Activated T-helper 17 cell treated with anti-CD3 and anti-CD28 coated beads, Interleukin-2, amount 50 U/mL, for 72 hours (primary cell): ENCODE results near the gene MAPKAPK3. TPM values are rescaled to one million over a fixed set of nuclear protein-coding genes. Genes with fewer than 3 reads are reported as not detected.

Experiments
- ATAC-seq: fragments of 150-1000 bp; cut with Tn5 transposase; replicated peaks from 2 replicates; pipeline ENCODE4 v1.10.0; 2021; ENCODE audit warnings: mild to moderate bottlenecking, moderate library complexity
- H3K27ac Mint-ChIP-seq: one replicate; pipeline ENCODE4 v1.8.0; 2022; ENCODE audit warnings: mixed read lengths
- H3K27me3 Mint-ChIP-seq: one replicate; pipeline ENCODE4 v1.8.0; 2022; ENCODE audit warnings: mixed read lengths
- H3K36me3 Mint-ChIP-seq: one replicate; pipeline ENCODE4 v1.8.0; 2022; ENCODE audit warnings: low read depth, mild to moderate bottlenecking, mixed read lengths
- H3K4me1 Mint-ChIP-seq: one replicate; pipeline ENCODE4 v1.8.0; 2022; ENCODE audit warnings: mixed read lengths
- H3K4me3 Mint-ChIP-seq: one replicate; pipeline ENCODE4 v1.8.0; 2022; ENCODE audit warnings: mild to moderate bottlenecking, mixed read lengths
- H3K9me3 Mint-ChIP-seq: one replicate; pipeline ENCODE4 v1.8.0; 2022; ENCODE audit warnings: mixed read lengths
- total RNA-seq, 2 donors: library from RNA; stranded (reverse); gene quantifications; one replicate each; pipeline ENCODE4 v1.2.3, GENCODE V29; 2022

The MAPKAPK3 gene
- total RNA-seq, 2 donors from 2014 or later, result 99.8 to 131 TPM

DNA sequence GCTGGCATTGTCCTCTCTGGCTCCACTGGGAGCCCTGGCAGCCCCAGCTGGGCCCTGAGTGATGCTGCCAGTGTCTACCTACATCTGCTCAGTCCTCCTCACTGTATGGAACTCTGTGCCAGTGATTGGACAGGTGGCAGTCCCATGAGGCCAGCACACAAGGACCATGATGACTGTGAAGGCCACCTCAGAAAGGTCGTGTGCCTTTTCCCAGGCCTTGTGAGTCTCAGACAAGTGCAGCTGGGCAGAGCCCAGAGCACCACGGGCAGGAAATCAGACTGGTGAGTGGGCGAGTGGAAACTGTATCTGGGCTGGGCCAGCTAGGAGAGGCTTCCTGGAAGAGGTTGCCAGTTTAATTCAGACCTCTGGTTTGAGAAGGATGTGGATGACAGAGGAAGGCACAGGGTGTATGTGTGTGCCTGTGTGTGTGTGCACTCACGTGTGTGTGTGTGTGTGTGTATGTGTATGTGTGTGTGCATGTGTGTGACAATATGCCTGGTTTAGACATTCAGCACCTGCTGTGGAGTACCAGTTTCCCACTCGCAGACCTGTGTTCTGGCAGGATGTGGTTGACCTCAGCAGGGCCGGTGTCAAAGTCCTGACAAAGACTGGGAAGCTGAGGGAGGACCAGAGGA is 7.0 kb downstream of the MAPKAPK3 start:
- peak overlapping the region; percentile 87 for H3K27ac Mint-ChIP-seq
- H3K4me1 Mint-ChIP-seq, result peaks cover 60% of the 10 kb centered on the region
- H3K4me3 Mint-ChIP-seq, result peak overlapping the region; percentile 79
- H3K27me3 Mint-ChIP-seq, result no peaks in the 10 kb centered on the region
- peak; percentile 84 for ATAC-seq
- no peaks in the 10 kb centered on the region for H3K9me3 Mint-ChIP-seq
- H3K36me3 Mint-ChIP-seq, result peaks cover 95% of the 10 kb centered on the region

GRCh38 chr3:50624634-50625033 is 7.7 kb downstream of the MAPKAPK3 start:
- H3K36me3 Mint-ChIP-seq, result peaks cover 92% of the 10 kb centered on the region
- H3K4me3 Mint-ChIP-seq, result peak overlapping the region; percentile 79

GRCh38 chr3:50625231-50626182 is 8.6 kb downstream of the MAPKAPK3 start:
- no peak for ATAC-seq
- Mint-ChIP-seq H3K9me3 (no peaks in the 10 kb centered on the region), H3K27me3 (no peaks in the 10 kb centered on the region), H3K36me3 (peaks cover 92% of the 10 kb centered on the region), H3K27ac (peak overlapping the region; percentile 87), H3K4me1 (peaks cover 56% of the 10 kb centered on the region), H3K4me3 (peak overlapping the region; percentile 79)

More at GRCh38 chr3:50624634-50625033, 7.7 kb downstream of the MAPKAPK3 start:
- H3K9me3 Mint-ChIP-seq, result no peaks in the 10 kb centered on the region
- peak overlapping the region; percentile 87 for H3K27ac Mint-ChIP-seq
- ATAC-seq, result no peak
- peaks cover 56% of the 10 kb centered on the region for H3K4me1 Mint-ChIP-seq
- no peaks in the 10 kb centered on the region for H3K27me3 Mint-ChIP-seq

DNA sequence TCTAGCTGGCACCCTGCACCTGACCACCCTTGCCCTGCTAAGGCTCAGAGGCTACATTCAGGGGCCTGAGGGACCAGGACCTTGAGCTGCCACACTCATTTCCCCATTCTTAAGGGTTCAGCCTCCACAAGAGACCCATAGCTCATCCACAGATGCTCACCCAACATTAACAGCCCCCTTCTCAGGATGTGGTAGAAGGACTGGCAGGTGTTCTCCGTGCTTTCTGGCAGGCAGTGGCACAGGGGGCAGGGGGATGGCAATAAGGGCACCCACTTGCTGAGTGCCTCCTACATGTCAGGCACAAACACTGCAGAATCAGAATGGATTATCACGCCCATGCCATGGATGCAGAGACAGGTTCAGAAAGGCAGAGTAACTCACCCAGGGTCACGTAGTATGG is 9.4 kb downstream of the MAPKAPK3 start:
- ATAC-seq, result no peak
- H3K4me3 Mint-ChIP-seq, result peak overlapping the region; percentile 19
- H3K36me3 Mint-ChIP-seq, result peaks cover 92% of the 10 kb centered on the region
- H3K9me3 Mint-ChIP-seq, result no peaks in the 10 kb centered on the region
- no peaks in the 10 kb centered on the region for H3K27me3 Mint-ChIP-seq
- H3K4me1 Mint-ChIP-seq, result peaks cover 59% of the 10 kb centered on the region
- peak overlapping the region; percentile 87 for H3K27ac Mint-ChIP-seq

DNA sequence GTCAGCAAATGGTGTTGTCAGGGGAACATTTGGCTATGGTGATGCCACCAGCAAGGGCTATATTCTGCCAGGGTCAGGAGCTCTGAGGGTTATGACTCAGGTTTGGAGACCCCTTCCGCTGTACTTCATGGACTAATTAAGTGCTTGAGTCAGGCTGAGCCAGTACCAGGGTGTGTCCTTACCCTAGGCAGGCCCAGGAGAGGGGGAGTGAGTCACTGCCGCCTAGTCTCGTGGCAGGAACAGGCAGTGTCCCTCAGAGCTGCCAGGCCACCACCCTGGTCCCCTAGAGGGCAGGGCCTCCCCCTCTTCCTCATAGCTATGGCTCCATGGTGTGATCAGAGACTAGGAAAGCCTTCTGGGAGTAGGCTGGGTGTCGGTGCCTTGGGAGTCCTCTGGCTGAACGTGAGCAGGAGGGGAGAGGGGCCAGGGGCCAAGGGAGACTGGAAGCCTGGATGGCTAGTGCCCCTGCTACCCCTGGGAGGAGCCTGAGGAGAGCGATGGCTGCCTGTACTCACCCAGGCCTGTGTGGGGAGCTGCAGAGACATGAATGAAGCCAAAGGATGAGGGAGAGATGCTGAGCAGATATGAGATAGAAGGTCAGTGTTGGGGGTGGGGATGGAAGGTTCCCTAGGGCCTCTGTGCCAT is 10.6 kb downstream of the MAPKAPK3 start:
- Mint-ChIP-seq H3K4me3 (peak overlapping the region; percentile 68), H3K36me3 (peaks cover 91% of the 10 kb centered on the region), H3K4me1 (peaks cover 64% of the 10 kb centered on the region), H3K27me3 (no peaks in the 10 kb centered on the region), H3K27ac (peak overlapping the region; percentile 89), H3K9me3 (no peaks in the 10 kb centered on the region)
- ATAC-seq, result peak; percentile 55

DNA sequence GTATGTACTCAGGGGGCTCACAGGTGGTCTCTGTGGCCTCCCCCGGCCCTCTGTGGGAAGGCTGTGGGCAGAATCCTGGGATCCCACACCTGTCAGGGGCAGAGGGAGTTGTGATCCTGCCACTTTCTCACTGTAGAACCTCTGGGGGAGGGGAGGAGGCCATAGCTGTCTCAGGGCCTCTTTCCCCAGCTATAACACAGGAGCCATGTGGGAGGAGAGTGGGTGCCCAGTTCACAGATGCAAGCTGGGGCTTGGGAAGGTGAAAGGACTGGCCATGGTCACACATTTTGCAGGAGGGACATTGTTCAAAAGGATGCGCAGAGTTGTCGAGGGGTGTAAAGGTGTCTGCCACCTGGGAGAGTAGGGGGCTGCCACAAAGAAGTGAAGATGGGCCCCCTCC is 11.7 kb downstream of the MAPKAPK3 start:
- H3K36me3 Mint-ChIP-seq, result peaks cover 85% of the 10 kb centered on the region
- H3K4me3 Mint-ChIP-seq, result peak overlapping the region; percentile 68
- ATAC-seq, result no peak
- no peaks in the 10 kb centered on the region for H3K27me3 Mint-ChIP-seq
- H3K9me3 Mint-ChIP-seq, result no peaks in the 10 kb centered on the region
- peak overlapping the region; percentile 89 for H3K27ac Mint-ChIP-seq
- H3K4me1 Mint-ChIP-seq, result peaks cover 64% of the 10 kb centered on the region

DNA sequence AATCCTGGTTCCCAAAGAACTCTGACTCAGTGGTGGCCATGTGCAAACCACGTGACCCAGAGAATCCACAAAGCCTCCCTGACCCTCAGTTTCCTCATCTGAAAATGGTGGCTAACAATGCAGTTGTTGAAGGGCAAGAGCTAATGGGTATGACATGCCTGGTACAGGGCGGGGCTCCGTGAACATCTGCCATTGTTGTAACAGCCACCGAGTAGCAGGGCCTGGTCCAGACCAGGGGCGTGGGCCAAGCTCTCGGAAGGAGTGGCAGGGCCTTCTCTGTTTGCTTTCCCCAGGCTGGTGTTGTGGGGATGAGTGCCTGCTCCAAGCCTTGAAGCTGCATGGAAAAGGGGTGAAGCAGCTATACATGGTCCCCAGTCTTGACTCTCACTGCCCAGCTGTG is 13.4 kb downstream of the MAPKAPK3 start:
- Mint-ChIP-seq H3K36me3 (peaks cover 85% of the 10 kb centered on the region), H3K4me3 (peak overlapping the region; percentile 66), H3K27me3 (no peaks in the 10 kb centered on the region), H3K9me3 (no peaks in the 10 kb centered on the region), H3K4me1 (peaks cover 60% of the 10 kb centered on the region), H3K27ac (peak overlapping the region; percentile 84)
- ATAC-seq, result no peak

- peaks cover 60% of the 10 kb centered on the region for H3K4me1 Mint-ChIP-seq
- peak overlapping the region; percentile 84 for H3K27ac Mint-ChIP-seq
- no peak for ATAC-seq
- H3K36me3 Mint-ChIP-seq, result peaks cover 86% of the 10 kb centered on the region
- H3K4me3 Mint-ChIP-seq, result peak overlapping the region; percentile 66
- H3K27me3 Mint-ChIP-seq, result no peaks in the 10 kb centered on the region
- no peaks in the 10 kb centered on the region for H3K9me3 Mint-ChIP-seq
Observed at GRCh38 chr3:50630877-50631276, 13.9 kb downstream of the MAPKAPK3 start.

DNA sequence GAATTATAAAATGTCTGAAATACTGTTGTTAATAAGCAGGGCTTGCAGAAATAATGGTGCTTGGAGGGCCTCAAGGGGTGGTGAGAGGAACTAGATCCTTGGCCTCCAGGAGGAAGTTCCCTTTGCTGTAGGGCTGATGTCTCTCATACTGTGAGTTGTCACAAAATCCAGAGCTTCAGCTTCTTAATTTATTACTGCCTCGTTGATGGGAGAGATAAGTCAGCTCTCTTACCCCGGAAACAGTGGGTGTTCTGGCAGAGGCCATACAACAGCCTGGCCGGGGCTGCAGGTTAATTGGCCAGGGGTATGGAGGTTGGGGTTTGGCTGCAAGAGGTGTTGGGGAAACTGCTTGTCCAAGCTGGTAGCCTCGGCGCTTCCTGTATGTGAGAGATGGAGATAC is 15.5 kb downstream of the MAPKAPK3 start:
- no peaks in the 10 kb centered on the region for H3K9me3 Mint-ChIP-seq
- H3K27me3 Mint-ChIP-seq, result no peaks in the 10 kb centered on the region
- ATAC-seq, result peak; percentile 76
- H3K36me3 Mint-ChIP-seq, result peaks cover 86% of the 10 kb centered on the region
- H3K27ac Mint-ChIP-seq, result peak overlapping the region; percentile 86
- H3K4me1 Mint-ChIP-seq, result peaks cover 66% of the 10 kb centered on the region
- peak overlapping the region; percentile 66 for H3K4me3 Mint-ChIP-seq

DNA sequence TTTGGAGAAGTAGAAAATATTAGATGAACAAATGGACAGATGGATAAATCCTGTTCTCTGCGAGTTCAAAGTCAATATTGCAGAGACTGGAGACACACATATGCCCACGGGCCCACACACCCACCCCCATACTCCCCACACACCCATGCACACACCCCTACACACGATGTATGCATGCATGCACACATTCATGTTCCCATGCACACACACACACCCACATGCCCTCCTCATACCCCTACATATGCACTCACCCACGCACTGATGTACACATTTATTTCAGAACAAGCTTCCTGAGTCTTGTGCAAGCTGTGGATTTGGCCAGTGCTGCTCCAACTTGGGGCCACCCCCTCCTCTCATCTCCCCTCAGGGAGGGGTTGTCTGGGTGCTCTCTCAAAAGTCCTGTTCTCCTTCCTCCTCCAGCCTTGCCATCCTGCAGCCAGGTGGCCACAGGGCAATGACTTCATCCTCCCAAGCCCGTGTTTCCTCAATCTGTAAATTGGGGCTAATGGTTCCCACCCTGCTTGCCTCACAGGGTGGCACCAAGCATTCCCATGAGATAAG is 16.4 kb downstream of the MAPKAPK3 start:
- Mint-ChIP-seq H3K36me3 (peaks cover 82% of the 10 kb centered on the region), H3K4me3 (peak overlapping the region; percentile 66), H3K27ac (peak overlapping the region; percentile 81), H3K27me3 (no peaks in the 10 kb centered on the region), H3K4me1 (peaks cover 67% of the 10 kb centered on the region), H3K9me3 (no peaks in the 10 kb centered on the region)
- ATAC-seq, result no peak

GRCh38 chr3:50635066-50635465 is 18.1 kb downstream of the MAPKAPK3 start:
- peaks cover 57% of the 10 kb centered on the region for H3K4me1 Mint-ChIP-seq
- H3K36me3 Mint-ChIP-seq, result peaks cover 83% of the 10 kb centered on the region
- no peaks in the 10 kb centered on the region for H3K27me3 Mint-ChIP-seq
- no peak overlapping the region for H3K4me3 Mint-ChIP-seq
- no peaks in the 10 kb centered on the region for H3K9me3 Mint-ChIP-seq
- H3K27ac Mint-ChIP-seq, result no peak overlapping the region
- no peak for ATAC-seq

GRCh38 chr3:50637011-50637410 is 20.1 kb downstream of the MAPKAPK3 start:
- peak overlapping the region; percentile 61 for H3K4me3 Mint-ChIP-seq
- no peak for ATAC-seq
- H3K27me3 Mint-ChIP-seq, result no peaks in the 10 kb centered on the region
- H3K9me3 Mint-ChIP-seq, result no peaks in the 10 kb centered on the region
- peaks cover 46% of the 10 kb centered on the region for H3K4me1 Mint-ChIP-seq
- H3K36me3 Mint-ChIP-seq, result peaks cover 84% of the 10 kb centered on the region
- H3K27ac Mint-ChIP-seq, result peak overlapping the region; percentile 82

DNA sequence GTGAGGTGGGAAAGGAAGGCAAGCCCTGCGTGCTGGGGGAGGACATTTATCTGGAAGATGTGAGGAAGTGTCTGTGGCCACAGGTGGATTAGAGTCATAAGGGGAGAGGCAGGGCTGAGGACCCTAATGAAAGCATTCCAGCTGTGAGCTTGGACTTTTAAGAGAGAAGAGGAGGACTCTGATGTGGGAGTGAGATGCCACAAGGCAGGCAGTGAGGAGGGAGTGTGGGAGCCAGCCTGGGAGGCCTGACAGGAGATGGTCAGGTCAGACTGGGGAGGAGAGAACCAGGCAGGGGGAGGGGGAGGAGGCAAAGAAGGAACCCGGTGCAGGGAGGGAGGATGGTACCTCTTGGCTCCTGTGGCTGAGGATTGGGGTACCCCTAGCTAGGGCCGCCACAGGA is 21.0 kb downstream of the MAPKAPK3 start:
- peak overlapping the region; percentile 82 for H3K27ac Mint-ChIP-seq
- H3K4me1 Mint-ChIP-seq, result peaks cover 41% of the 10 kb centered on the region
- no peak overlapping the region for H3K4me3 Mint-ChIP-seq
- no peak for ATAC-seq
- H3K36me3 Mint-ChIP-seq, result peaks cover 85% of the 10 kb centered on the region
- no peaks in the 10 kb centered on the region for H3K27me3 Mint-ChIP-seq
- no peaks in the 10 kb centered on the region for H3K9me3 Mint-ChIP-seq

- ATAC-seq, result peak; percentile 28
- H3K27me3 Mint-ChIP-seq, result no peaks in the 10 kb centered on the region
- peaks cover 29% of the 10 kb centered on the region for H3K4me1 Mint-ChIP-seq
- peaks cover 90% of the 10 kb centered on the region for H3K36me3 Mint-ChIP-seq
- no peak overlapping the region for H3K4me3 Mint-ChIP-seq
- H3K27ac Mint-ChIP-seq, result peak overlapping the region; percentile 51
- no peaks in the 10 kb centered on the region for H3K9me3 Mint-ChIP-seq
Observed at GRCh38 chr3:50639055-50639494, 22.1 kb downstream of the MAPKAPK3 start.
